Immature natural killer cell (primary cell): ENCODE measurements around the gene SEC62. TPM values are rescaled to one million over a fixed set of nuclear protein-coding genes. Genes with fewer than 3 reads are reported as not detected.
"Not testable (repeated sequence)": the region's sequence is repeated elsewhere in the genome, so short reads cannot be mapped to it uniquely, and the experiment has no call there.

Experiments used
- DNase-seq, 3 donors: peaks; one replicate each; pipeline ENCODE4 v3.0.0; 2022; ENCODE audit warnings: mixed read lengths in 1 of 3
- H3K27ac Mint-ChIP-seq, 6 donors: one replicate each; pipeline ENCODE4 v1.8.0; 2020; ENCODE audit warnings: mixed read lengths in 6 of 6, mild to moderate bottlenecking in 5 of 6, inconsistent platforms in 4 of 6, moderate library complexity in 3 of 6
- H3K27me3 Mint-ChIP-seq, 3 donors: one replicate each; pipeline ENCODE4 v1.8.0; 2020 to 2021; ENCODE audit warnings: low read depth in 3 of 3, mild to moderate bottlenecking in 3 of 3, mixed read lengths in 3 of 3, moderate library complexity in 3 of 3, inconsistent platforms in 1 of 3
- H3K36me3 Mint-ChIP-seq, 3 donors: one replicate each; pipeline ENCODE4 v1.8.0; 2020; ENCODE audit warnings: mixed read lengths in 3 of 3, inconsistent platforms in 2 of 3, mild to moderate bottlenecking in 2 of 3
- H3K4me1 Mint-ChIP-seq, 2 donors: one replicate each; pipeline ENCODE4 v1.8.0; 2020; ENCODE audit warnings: inconsistent platforms in 2 of 2, mild to moderate bottlenecking in 2 of 2, mixed read lengths in 2 of 2, moderate library complexity in 1 of 2
- H3K4me3 Mint-ChIP-seq, 5 donors: one replicate each; pipeline ENCODE4 v1.8.0; 2020; ENCODE audit warnings: mild to moderate bottlenecking in 5 of 5, mixed read lengths in 5 of 5, inconsistent platforms in 3 of 5, moderate library complexity in 3 of 5
- H3K9me3 Mint-ChIP-seq, 6 donors: one replicate each; pipeline ENCODE4 v1.8.0; 2020; ENCODE audit warnings: mild to moderate bottlenecking in 6 of 6, mixed read lengths in 6 of 6, inconsistent platforms in 4 of 6, moderate library complexity in 3 of 6
- polyA plus RNA-seq, 3 donors: library from polyadenylated mRNA; unstranded; fragments of 300-500 nt; fragmentation: Illumina TruSeq; gene quantifications; one replicate each; pipeline ENCODE4 v1.2.3, GENCODE V29; 2021

Gene SEC62
- polyA plus RNA-seq, 3 donors from 2014 or later, result 128 to 155 (median 130) TPM

DNA sequence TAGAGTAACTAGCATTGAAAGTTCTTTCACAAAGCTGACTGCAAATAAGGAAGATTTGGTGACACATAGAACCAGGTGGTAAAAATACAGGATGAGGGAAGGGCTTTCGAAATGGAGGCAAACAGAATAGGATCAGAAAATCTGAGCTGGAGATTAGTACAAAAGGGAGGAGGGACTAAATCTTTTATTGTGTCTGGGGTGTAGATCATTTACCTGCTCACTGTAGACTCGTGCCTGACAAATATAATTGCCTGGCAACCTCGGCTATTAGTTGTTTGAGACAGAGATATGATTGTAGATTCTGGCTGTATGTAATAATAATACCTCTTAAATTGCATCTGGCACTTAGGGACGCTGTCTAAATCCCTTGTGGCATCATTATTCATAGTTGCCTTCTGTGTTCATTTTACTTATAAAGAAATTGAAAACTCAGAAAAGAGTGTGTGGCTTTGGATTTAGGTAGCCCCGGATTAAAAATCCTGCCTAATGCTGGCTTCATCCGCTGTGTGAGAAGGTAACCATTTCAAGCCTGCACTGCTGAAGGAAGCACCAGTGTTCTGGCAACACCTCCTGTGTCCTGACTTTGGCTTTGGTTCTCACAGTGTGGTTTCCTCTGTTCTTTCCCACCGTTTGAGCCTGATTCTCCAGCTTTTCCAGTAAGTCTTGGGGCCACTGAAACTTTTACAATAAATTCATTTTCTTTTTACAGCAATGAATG lies 46.2 kb downstream of the SEC62 start:
- no peak for DNase-seq
- no peak overlapping the region for H3K4me3 Mint-ChIP-seq
- peaks cover 0 to 8% (median 2%) of the 10 kb centered on the region in 3 donors for H3K27me3 Mint-ChIP-seq
- no peaks in the 10 kb centered on the region for H3K4me1 Mint-ChIP-seq
- H3K27ac Mint-ChIP-seq, result no peak overlapping the region
- no peaks in the 10 kb centered on the region for H3K9me3 Mint-ChIP-seq
- no peaks in the 10 kb centered on the region for H3K36me3 Mint-ChIP-seq

DNA sequence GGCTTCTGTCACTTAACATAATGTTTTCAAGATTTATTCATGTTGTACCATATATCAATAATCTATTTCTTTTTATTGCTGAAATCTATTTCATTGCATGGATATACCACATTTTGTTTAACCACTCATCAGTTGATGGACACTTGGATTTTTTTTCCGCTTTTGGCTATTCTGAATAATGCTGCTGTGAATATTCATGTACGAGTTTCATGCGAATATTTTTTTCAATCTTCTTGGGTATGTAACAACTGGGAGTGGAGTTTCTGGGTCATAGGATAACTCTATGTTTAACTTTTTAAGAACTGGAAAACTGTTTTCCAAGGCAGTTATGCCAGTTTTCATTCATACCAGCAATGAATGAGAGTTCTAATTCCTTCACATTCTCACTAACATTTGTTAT lies 49.5 kb downstream of the SEC62 start:
- Mint-ChIP-seq H3K4me3 (no peak overlapping the region), H3K27ac (no peak overlapping the region), H3K36me3 (no peaks in the 10 kb centered on the region), H3K9me3 (no peaks in the 10 kb centered on the region), H3K27me3 (peaks cover 0 to 7% (median 2%) of the 10 kb centered on the region in 3 donors), H3K4me1 (no peaks in the 10 kb centered on the region)
- no peak for DNase-seq

DNA sequence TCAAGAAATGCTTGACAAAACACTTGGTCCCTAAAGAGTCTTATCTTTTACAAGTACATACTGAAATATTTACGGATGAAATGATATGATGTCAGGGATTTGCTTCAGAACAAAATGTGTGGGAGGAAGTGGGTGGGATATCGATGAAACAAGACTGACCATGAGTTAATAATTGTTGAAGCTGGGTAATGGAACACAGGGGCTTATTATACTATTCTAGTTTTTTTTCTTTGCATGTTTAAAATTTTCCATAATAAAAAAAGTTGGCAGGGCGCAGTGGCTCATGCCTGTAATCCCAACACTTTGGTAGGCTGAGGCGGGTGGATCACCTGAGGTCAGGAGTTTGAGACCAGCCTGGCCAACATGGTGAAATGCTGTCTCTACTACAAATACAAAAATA lies 52.7 kb downstream of the SEC62 start:
- H3K9me3 Mint-ChIP-seq, H3K4me3 Mint-ChIP-seq: not testable (repeated sequence)

DNA sequence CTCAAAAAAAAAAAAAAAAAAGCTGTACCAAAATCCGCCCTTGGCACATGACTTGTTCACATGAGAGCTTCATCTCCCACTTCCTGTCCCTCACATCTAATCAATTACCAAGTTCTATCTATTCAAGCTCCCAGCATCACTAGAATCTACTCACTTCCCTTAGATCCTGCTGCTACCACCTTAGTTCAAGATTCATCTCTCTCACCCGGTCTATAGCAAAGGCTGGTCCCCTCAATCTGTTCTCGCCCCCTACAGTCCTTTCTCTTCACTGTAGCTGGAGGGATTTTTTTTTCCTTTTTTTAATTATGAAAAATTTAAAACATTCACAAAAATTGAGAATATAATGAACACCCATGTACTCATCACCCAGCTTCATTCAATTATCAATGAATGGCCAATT lies 54.5 kb downstream of the SEC62 start:
- H3K27ac Mint-ChIP-seq, result no peak overlapping the region
- no peak overlapping the region for H3K4me3 Mint-ChIP-seq
- DNase-seq, result no peak
- peaks cover 0 to 7% (median 1%) of the 10 kb centered on the region in 3 donors for H3K27me3 Mint-ChIP-seq
- H3K36me3 Mint-ChIP-seq, result no peaks in the 10 kb centered on the region
- no peaks in the 10 kb centered on the region for H3K4me1 Mint-ChIP-seq
- H3K9me3 Mint-ChIP-seq, result no peaks in the 10 kb centered on the region

More for the DNA sequence above, 52.7 kb downstream of the SEC62 start:
- DNase-seq, H3K27me3 Mint-ChIP-seq, H3K27ac Mint-ChIP-seq, H3K36me3 Mint-ChIP-seq, H3K4me1 Mint-ChIP-seq: not testable (repeated sequence)

DNA sequence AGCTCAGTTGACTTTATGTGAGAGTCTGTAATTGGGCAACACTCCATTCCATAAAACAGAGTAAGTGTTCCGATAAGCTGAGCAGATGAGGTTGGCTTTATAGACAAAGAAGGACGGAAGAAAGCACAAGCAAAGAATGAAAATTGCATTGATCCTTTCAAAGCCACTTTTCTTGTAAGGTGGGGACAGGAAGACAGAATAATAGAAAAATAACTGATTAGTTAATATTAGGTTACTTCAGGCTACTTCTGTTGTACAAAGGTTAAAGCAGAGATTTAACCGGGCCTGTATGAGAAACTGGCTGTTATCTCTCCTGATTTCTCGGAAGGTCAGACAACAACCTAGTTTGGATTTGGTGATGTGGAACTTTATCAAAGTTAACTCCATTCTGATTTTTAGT lies 55.7 kb downstream of the SEC62 start:
- DNase-seq, result no peak
- Mint-ChIP-seq H3K4me1 (peaks cover 3 to 8% of the 10 kb centered on the region in 2 donors), H3K27ac (no peak overlapping the region), H3K4me3 (no peak overlapping the region), H3K27me3 (peaks cover 1 to 6% (median 4%) of the 10 kb centered on the region in 3 donors), H3K9me3 (no peaks in the 10 kb centered on the region), H3K36me3 (no peaks in the 10 kb centered on the region)

DNA sequence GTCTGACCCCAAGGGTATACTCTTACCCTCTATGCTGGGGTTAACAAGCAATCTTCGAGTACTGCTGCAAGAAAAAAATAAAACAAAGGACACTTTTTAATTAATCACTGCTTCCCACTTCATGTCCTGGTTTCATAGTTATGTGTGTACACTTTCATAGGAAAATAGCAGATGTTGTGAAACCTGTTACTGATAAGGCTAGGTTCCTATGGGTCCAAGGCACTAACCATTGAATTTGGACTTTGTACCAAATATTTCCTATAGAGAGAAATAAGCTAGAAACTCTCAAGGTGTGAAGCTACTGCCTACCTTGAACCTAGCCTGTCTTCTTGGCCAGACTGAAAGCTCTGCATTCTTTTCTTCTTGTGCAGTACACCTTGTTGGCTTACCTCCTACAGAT lies 56.6 kb downstream of the SEC62 start:
- Mint-ChIP-seq H3K4me3 (no peak overlapping the region), H3K4me1 (peaks cover 10 to 16% of the 10 kb centered on the region in 2 donors), H3K27me3 (peaks cover 1 to 6% (median 4%) of the 10 kb centered on the region in 3 donors), H3K27ac (no peak overlapping the region), H3K36me3 (no peaks in the 10 kb centered on the region), H3K9me3 (peaks cover 0 to 2% (median 0%) of the 10 kb centered on the region in 6 donors)
- no peak for DNase-seq

DNA sequence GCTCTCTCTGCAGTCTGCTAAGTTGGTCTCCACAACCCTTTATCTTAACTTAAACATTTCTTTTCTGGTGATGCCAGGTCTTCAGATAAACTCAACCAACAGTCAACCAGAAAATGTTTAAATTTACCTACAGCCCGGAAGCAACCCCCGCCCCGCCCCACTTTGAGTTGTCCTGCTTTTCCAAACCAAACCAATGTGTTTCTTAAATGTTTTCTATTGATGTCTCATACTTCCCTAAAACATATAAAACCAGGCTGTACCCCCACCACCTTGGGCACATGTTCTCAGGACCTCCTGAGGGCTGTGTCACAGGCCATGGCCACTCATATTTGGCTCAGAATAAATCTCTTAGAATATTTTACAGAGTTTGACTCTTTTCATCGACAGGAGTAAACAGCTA lies 58.0 kb downstream of the SEC62 start:
- DNase-seq, result no peak
- Mint-ChIP-seq H3K9me3 (peaks cover 0 to 2% (median 0%) of the 10 kb centered on the region in 6 donors), H3K4me1 (peaks cover 10 to 16% of the 10 kb centered on the region in 2 donors), H3K27me3 (peaks cover 1 to 6% (median 4%) of the 10 kb centered on the region in 3 donors), H3K27ac (no peak overlapping the region), H3K36me3 (no peaks in the 10 kb centered on the region), H3K4me3 (no peak overlapping the region)

DNA sequence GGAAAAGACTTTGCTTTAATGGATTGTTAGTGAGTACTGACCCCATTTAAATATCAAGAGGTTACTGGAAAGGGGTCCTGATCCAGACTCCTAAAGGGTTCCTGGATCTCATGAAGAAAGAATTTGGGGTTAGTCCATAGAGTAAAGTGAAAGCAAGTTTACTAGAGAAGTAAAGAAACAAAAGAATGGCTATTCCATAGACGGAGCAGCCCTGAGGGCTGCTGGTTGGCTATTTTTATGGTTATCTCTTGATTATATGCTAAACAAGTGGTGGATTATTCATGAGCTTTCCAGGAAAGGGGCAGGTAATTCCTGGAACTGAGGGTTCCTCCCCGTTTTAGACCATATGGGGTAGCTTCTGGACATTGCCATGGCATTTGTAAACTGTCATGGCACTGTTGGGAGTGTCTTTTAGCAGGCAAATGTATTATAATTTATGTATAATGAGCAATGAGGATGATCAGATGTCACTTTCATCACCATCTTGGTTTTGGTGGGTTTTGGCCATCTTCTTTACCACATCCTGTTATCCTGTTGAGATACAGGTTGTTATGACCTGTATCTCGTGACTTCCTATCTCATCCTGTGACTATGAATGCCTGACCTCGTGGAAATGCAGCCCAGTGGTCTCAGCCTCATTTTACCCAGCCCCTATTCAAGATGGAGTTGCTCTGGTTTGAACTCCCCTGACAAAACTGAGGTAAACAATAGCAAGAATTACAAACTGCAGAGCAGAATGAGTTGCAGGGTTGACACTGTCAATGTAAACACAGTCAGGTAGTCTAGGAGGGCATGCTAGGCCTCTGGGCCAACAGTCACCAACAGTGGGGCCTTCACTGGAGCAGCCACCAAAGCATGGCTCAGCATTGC lies 60.9 kb downstream of the SEC62 start:
- Mint-ChIP-seq H3K36me3 (no peaks in the 10 kb centered on the region), H3K9me3 (peaks cover 0 to 2% (median 0%) of the 10 kb centered on the region in 6 donors), H3K27me3 (peaks cover 1 to 10% (median 4%) of the 10 kb centered on the region in 3 donors), H3K27ac (peak overlapping the region in 2 of 6 donors; percentile 17 to 31), H3K4me3 (no peak overlapping the region), H3K4me1 (peaks cover 10 to 18% of the 10 kb centered on the region in 2 donors)
- peak in 2 of 3 donors; percentile 13 to 15 for DNase-seq

DNA sequence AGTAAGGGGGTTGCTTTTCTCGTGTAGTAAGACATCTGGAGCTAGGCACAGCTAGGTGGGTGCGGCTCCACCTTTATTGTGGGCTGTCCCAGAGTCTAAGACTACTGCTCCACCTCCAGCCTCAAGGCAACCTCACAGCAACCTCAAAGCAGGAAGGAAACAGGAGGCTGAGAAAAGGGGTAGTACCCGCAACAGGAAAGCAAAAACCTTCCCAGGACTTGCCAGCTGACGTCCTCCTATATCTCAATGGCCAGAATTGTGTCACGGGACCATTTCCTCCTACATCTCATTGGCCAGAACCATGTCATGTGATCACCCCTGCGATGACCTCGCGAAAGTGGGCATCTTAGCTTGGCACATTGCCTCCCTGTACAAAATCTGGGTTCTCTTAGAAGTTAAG lies 66.9 kb downstream of the SEC62 start:
- peak; percentile 35 to 41 (median 40) for DNase-seq
- Mint-ChIP-seq H3K4me1 (peaks cover 16 to 20% of the 10 kb centered on the region in 2 donors), H3K27ac (peak overlapping the region in 4 of 6 donors; percentile 19 to 63 (median 54)), H3K4me3 (peak overlapping the region in 3 of 5 donors; percentile 19 to 38 (median 26)), H3K27me3 (peaks cover 0 to 14% (median 0%) of the 10 kb centered on the region in 3 donors), H3K9me3 (no peaks in the 10 kb centered on the region), H3K36me3 (no peaks in the 10 kb centered on the region)

DNA sequence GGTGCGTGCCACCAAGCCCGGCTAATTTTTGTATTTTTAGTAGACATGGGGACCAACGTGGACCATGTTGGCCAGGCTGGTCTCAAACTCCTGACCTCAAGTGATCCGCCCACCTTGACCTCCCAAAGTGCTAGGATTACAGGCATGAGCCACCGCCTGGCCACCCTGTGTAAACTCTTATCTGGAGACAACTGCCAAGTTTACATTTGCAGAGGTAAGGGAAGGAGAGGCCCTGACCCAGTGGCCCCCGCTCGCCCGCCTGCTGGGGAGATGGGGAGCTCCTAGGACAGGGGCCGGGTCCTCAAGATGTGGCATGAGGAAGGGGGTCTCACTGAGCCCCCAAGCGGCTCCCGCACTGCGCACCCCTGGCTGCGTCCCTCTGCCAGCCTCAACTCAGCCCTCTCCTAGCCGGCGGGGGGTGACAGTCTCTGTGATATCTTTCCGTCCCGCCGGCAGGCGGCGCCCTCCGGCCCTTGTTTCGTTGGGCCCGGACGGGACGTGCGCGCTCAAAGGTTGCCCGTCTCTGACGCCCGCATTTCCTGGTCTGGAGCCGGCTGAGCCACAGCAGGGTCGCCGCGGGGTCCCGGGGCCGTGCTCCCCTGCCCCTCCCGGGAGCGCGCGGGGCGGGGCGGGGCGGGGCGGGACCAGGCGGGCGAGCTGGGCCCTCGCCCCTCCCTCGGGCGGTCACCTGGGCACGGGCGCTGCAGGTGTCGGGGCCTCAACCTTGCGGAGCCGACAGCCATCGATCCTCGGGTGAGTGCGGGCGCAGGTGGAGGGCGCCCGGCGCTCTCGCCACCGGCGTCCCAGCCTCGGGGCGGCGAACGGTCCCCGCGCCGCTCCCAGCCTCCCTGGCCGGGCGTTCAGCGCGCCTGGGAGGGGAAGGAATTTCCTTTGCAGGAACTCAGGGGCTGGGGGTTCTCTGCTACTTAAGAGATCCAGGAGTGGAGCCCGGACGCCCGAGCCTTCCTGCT lies 71.1 kb downstream of the SEC62 start, which contains the start of gene GPR160:
Gene GPR160 (plus strand): TSS at position 533 of the 971 bp plus-strand sequence. CDS start 45,978 bp downstream, outside the sequence.
- no peaks in the 10 kb centered on the region for H3K36me3 Mint-ChIP-seq
- peak; percentile 73 to 80 (median 73) for DNase-seq
- peak within 1 kb of the TSS; percentile 85 to 90 (median 88) for H3K4me3 Mint-ChIP-seq
- peaks cover 0 to 8% (median 1%) of the 10 kb centered on the region in 3 donors for H3K27me3 Mint-ChIP-seq
- H3K27ac Mint-ChIP-seq, result peak within 1 kb of the TSS in 3 of 6 donors; percentile 16 to 75 (median 53)
- H3K4me1 Mint-ChIP-seq, result peaks cover 15 to 18% of the 10 kb centered on the region in 2 donors
- no peaks in the 10 kb centered on the region for H3K9me3 Mint-ChIP-seq

DNA sequence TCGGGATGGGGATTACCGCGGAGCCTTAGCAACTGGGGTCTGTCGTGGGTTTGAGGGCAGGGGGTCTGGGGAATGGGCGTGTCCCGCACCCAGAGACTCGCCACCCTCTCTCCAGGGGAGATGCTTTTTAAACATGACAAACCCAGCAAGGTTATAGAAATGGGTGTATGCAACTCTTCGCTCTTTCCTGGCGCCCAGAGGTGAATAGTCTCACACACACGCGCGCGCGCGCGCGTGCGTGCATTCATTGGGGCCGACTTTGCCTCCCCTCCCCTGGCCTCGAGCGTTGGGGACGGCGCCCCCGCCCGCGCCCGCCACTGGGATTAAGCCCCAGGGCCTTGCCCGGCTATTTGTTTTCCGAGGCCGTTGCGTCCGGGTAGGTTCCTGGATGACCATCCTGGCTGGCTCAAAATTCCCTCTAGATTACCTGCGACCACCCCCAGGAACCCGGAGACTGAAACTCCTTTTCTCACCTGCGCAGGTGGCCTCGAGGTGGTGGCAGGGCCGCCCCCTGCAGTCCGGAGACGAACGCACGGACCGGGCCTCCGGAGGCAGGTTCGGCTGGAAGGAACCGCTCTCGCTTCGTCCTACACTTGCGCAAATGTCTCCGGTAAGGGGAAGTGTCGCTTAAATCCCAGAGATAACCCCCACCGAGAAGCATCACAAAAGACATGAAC lies 72.0 kb downstream of the SEC62 start:
- Mint-ChIP-seq H3K27ac (peak overlapping the region in 3 of 6 donors; percentile 16 to 75 (median 53)), H3K27me3 (peaks cover 0 to 8% (median 1%) of the 10 kb centered on the region in 3 donors)

DNA sequence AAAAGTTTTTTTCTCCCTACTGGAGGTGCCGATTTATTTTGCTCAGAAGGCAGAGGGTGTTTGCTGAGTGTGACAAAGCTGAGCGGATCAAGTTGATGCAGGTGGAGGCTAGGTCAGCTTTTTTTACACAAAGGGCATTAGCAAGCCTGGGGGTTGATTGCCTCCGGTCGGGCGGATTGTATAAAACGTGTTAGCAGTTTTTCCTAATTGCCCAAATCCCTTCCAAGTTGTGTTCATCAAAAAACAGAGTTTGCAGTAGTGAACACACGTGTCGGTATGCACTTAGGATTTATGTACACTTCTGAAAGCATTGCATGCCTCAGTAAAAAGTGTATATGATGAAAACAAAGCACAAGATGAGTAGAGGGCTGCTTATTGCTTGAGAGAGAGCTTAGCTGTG lies 73.8 kb downstream of the SEC62 start:
- no peak overlapping the region for H3K27ac Mint-ChIP-seq
- peaks cover 0 to 6% of the 10 kb centered on the region in 2 donors for H3K4me1 Mint-ChIP-seq

More for the DNA sequence above, 72.0 kb downstream of the SEC62 start:
- H3K4me3 Mint-ChIP-seq, result peak overlapping the region; percentile 85 to 90 (median 88)
- H3K9me3 Mint-ChIP-seq, result peaks cover 0 to 2% (median 0%) of the 10 kb centered on the region in 6 donors
- H3K4me1 Mint-ChIP-seq, result peaks cover 7 to 11% of the 10 kb centered on the region in 2 donors
- peaks cover 0 to 2% (median 0%) of the 10 kb centered on the region in 3 donors for H3K36me3 Mint-ChIP-seq
- DNase-seq, result peak in 2 of 3 donors; percentile 14

More for the DNA sequence above, 73.8 kb downstream of the SEC62 start:
- Mint-ChIP-seq H3K36me3 (peaks cover 0 to 3% (median 0%) of the 10 kb centered on the region in 3 donors), H3K9me3 (peaks cover 0 to 2% (median 0%) of the 10 kb centered on the region in 6 donors), H3K27me3 (peaks cover 0 to 8% (median 5%) of the 10 kb centered on the region in 3 donors), H3K4me3 (no peak overlapping the region)
- DNase-seq, result no peak
